Mesenteric fat pad (tissue), 1 donor: ENCODE results near the gene KRT83. TPM values are rescaled to one million over a fixed set of nuclear protein-coding genes. Genes with fewer than 3 reads are reported as not detected.

Experiments
- DNase-seq: peaks from one replicate; pipeline ENCODE4 v3.0.0-alpha.2; 2020; ENCODE audit warnings: low spot score
- total RNA-seq: library from RNA; stranded (reverse); fragmentation: NEBNext Ultra II Directional; extraction: Animal tissue kit (Norgen Biotek cat#: 25700); gene quantifications from one replicate; pipeline ENCODE4 v1.2.1, GENCODE V29; 2021
- donor health status: DM: yes; HTN: yes; CAD: no.

Gene KRT83
- total RNA-seq, 1 donor from 2014 or later = not detected

DNA sequence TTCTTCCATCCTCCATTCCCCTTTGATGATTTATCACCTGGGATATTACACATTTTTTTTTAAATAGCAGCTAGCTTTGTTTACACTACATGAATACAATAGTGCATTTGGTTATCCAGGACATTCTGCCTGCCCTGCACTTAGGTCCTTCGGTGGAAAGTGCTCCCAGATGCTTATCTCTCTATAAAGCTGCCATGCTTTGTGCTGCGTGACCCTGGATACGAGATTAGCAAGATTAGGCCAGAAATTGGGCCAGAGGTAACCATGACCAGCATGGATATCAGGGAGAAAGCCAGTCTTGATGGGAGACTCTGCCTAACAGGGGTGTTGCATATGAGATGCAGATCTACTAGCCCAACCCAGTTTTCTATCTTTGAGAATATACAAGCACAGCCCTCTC lies 12.1 kb upstream of the KRT83 start:
- no peak for DNase-seq

DNA sequence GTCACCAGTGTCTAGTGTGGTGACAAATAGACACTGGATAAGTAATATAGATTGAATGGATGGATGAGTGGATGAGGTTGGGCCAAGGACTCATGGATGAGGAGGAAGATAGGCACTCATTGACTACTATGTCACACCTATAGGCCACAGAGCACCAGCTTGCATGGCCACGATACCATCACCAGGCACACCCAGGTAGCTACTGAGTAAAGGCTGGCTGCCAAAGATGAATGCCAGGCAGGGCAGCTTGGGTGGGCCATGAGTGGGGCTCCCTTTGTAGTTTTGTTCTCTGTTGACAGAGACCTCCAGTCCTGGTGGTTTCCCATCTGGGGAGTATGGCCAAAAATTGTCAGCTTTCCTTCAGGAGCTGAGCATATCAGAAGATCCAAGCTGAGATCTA lies 11.2 kb upstream of the KRT83 start:
- no peak for DNase-seq

DNA sequence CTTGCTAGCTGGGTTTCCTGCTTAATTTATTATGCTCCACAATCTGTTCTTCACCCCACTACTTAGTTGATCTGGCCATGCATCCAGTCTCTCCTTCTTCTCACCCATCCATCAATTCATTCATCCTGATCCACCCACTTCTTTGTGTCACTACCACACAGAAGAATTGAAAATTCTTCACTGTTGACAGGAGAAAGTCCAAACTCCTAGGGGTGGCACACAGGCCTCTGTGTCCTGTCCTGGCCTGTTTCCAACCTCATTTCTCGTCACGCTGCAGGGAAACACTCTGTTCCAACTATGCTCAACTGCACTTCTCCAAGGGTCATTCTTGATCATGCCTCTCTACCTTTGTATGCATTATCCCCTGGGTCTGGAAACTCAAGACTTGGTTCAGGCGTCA lies 10.6 kb upstream of the KRT83 start:
- DNase-seq = no peak

DNA sequence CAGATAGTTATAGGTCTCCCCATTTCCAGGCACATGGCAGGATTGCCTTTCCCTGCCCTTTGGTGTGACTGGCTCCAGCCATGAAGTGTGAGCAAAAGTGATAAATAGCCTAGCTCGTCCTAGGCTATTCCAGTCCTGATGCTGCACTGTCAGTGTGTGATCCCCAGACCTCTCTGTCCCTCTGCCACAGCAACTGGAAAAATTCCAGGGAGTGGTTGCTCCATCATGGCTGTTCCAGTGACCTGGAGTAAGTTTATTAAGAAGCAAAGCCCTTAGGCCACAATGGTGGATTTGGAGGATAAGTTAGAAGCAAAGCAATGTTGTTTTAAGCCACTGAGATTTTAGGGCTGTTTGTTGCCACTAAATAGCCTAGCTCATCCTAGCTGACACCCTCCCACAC lies 9.8 kb upstream of the KRT83 start:
- DNase-seq = no peak

DNA sequence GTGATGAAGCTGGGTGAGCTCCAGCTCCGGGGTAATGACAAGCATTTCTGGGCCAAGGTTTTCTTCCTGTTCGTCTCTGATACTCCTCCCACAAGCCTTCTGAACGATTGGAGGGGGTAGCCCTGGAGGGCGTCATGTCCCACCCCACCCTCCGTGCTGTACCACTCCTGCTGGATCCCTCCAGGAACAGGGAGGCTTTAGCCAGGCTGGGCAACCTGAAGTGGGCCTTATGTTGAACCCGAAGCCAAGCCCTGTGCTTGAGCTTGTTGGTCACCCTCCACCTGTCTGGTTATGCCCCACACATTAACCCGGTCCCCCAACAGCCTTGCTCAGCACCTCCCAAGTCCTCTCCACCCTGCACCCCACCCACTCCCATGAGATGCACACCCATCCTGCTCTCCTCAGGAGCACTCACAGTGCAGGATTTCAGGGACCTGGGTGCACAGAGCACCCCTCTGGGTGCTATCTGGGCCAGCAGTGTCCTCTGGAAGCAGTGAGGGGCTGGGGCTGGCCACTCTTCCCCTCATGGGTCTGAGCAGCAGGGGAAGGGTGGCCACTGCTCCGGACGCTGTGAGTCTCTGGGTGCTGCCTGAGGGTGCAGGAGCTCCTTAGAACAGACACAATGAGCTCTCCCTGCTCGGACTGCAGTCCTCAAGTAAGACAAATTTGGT lies 6.8 kb upstream of the KRT83 start:
- no peak for DNase-seq

DNA sequence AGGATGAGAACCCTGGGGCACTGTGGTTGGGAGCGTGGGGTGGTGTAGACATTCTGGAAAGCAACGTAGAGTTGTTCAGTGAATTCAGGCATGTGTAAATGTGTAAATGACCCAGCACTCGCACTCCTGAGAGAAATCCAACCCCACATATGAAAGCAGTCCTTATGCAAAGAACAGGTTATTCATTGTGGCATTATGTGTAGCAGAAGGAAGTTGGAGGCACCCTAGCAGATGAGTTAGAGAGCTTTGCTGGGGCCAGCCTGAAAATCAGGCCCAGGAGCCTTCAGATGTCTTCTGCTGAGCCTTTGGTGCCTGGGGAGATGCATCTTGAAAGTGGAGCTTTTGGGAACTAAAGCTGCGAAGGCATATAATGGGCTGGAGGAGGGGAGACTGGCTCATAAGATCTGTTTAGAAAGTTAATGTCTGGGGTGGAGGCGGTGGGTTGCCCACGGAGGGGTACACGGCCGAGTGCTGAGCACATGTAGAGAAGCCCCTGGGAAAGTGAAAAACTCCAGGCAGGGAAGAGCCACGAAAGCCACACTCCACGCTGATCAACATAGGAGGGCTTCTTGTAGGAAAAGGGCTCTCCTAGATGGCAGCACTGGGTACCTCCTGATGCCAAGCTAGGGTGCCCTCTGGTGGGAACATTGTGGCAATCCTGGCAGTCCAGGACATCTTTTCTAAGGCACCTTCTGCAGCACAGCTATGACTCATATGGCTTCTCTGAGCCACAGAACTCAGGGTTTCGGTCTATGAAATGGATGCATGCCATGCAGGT lies 6.0 kb upstream of the KRT83 start:
- peak; percentile 33 for DNase-seq

DNA sequence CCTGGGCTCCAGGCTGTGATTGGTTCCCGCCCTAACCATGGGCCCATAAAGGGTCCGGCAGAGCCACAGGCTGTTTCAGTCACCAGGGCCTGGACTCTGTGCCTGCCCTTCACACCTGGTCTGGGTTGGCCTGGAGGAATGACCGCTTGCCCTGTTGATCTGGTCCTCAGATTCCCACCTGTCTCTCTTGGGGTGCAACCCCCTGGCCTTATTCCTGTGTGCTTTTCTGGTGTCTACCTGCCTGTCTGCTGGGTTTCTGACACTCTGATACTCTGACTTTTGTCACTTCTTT lies 2.9 kb upstream of the KRT83 start:
- DNase-seq = peak; percentile 82

DNA sequence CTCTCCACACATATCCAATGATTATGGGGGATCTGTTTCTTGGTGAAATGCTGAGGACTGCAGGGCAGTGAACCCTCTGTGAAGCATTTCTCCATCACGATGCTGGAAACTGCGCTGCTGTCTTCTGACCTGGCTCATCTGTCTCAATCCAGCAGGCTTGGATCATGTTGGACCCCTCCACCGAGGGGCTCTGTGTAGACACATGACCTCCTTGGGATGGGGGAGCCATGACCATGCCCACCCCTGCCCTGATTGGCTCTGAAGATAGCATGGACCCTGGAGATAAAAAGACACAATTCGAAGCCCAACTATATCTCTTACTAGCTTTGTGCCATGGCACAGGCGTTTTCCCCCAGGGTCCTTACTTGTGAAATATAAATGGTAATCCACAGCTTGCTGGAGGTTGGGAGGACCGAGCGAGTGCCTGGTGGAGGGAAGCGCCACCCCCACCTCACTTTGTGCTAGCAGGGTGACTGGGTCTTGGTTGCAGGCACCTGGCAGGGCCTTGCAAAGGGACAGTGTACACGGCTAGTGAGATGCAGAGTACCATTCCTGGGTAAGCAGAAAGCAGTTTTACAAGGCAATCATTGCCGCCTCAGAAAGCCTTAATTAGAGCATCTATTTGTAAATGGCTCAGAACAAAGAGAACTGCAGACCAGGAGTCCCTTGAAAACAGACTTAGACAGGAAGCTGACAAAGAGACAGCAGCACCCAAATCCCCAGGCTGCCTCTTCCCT lies 2.4 kb upstream of the KRT83 start:
- peak; percentile 82 for DNase-seq

DNA sequence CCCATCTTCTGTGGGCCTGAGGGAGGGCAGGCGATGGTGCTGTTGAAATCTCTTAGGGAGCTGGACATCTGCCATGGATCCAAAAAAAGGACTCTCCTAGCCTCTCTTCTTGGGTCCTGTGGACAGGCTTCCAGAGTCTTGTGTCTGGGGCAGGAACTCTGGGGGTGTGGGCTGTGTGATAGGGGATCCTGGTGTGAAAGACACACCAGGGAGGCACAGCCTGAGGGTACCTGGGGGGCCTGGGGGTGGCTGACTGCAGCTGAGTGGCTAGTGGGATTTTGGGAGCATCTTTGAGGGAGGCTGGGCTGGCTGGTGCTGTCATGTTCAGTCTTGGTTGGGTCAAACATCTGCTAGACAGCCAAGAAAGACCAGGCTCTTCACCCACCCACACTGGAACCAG lies 1.8 kb upstream of the KRT83 start:
- peak; percentile 83 for DNase-seq

DNA sequence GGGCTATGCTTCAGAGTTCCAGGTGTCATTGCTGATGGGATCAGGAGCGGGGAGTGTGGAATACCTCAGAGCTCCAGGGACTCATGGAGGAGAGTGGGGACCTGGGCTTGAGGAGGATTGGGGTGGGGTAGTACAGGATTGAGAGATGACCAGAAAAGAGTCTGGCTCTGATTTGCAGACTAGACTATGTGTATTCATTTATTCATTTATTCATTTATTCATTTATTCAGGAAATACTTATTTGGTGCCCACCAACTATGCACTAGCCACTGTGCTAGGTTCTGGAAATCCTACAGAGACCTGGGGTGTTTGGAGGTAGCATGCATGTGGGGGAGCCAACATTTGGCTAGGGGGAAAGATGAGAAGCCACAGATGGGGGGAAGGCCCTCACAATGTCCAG lies 871 bp upstream of the KRT83 start:
- peak; percentile 28 for DNase-seq

DNA sequence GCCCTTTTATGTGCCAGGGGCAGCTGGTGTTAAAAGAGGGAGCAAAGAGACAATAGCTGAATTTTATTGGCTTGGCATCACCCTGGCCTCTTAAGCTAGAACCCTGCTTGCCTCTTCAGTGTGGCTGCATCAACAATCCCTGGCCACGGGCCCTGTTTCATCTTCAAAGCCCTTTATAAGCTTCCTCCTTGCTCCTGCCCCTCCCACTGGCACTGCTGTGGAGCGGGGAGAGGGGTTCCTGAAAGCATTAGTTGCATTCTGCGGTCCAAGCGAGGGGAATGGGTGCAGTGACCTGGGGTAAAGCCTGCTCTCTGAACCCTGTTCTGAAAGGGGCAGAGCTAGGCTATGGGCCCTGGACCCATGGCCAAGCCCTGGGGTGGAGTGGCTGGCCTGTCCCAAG lies 220 bp upstream of the KRT83 start:
- peak; percentile 53 for DNase-seq

DNA sequence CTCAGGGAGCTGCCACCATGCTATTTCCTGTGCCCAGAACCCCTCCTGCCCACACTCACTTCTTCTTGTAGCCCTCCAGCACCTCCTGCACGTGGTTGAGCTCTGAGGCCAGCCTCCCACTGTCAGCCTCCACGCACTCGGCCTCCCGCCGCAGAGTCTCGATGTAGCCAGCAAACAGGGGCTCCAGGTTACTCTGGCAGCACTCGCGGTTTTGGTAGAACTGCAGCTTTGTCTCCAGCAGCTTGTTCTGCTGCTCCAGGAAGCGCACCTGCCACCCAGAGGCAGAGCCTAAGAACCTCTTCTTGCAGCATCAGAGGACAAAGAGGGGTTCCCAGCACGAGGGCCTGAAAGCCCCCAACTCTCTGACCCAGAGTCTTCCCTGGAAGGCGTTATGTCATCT lies 2.1 kb downstream of the KRT83 start:
- peak; percentile 47 for DNase-seq

DNA sequence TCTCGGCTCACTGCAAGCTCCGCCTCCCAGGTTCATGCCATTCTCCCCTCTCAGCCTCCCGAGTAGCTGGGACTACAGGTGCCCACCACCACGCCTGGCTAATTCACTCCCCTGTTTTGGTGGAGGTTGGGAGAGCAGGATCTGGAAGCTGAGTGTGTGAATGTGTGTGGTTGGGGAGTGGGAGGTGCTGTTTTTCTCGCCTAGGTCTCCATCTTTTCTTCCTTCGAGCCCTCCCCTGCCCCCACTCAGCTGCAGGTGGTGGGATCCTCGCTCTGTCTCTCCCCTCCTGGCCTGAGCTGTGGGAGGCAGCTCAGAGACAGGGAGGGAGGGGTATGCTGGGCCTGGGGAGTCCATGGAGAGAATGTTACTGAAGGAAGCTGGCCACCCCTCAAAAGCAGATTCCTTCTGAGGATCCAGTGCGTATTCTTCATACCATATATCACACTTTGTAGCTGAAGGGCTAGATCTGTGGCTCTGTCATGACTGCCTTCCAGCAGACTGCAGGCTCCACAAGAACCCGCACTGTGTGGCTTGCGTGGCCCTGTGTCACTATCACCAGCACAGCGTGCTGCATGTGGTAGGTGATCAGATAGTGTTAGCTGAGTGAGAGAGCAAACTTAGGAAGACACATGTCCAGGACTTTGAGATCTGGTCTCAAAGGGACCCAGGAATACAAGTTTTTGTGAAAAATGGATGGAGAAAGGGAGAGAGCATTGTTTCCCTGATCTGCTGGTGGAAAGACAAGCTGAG lies 2.8 kb downstream of the KRT83 start:
- DNase-seq = peak; percentile 67

DNA sequence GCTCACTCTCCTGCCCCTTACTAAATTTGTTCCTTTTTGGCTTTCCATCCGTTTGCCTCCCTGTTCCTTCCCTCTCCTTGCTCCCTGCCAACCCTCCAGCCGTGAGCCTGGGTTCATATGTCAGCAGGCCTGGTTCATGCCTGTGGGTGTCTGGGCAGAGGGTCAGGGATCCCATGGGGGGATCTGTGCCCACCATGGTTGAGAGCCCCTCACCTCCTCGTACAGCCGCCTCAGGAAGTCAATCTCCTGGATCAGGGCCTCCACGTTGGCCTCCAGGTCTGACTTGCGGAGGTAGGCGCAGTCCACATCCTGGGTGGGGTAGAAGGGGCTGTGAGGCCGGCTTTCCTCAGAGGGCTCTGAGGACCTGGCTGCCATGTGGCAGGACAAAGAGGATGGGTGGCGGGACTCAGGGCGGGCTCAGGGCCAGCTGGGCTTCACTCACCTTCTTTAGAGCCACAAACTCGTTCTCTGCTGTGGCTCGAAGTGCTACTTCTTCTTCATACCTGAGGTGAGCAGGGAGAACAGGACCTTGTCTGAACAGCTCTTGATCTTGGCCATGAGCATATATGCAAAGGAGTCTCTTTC lies 3.6 kb downstream of the KRT83 start:
- peak; percentile 68 for DNase-seq

DNA sequence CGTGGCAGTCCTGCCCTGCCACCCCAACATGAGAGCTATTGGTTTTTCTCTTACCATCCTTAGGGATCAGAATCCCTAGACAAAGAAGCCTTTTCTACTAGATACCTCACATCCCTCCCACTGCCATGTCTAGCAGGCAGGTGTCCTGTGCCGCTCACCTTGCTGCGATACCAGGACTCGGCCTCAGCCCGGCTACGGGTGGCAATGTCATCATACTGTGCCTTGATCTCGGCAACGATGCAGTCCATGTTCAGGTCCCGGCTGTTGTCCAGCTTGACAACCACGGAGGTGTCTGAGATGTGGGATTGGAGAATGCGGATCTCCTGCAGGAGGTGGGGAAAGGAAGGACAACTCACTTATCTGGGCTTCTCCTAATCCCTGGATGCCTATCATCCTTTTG lies 4.5 kb downstream of the KRT83 start:
- DNase-seq = peak; percentile 77

DNA sequence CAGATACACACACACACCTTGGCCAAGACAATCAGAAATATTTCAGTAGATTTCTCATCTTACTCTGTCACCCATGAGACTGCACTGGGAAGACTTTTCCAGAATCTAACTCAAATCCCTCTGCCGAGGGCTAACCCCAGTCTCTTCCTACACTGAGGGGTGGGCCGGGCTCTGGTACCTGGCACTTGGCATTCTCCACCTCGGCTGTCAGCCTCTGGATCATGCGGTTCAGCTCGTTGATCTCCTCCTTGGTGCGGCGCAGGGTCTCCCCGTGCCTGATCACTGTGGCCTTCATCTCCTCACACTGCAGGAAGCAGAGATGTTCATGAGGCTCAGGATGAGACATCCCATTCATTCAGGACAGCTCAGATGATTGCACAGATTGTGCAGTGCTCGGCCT lies 4.9 kb downstream of the KRT83 start:
- DNase-seq = peak; percentile 43

DNA sequence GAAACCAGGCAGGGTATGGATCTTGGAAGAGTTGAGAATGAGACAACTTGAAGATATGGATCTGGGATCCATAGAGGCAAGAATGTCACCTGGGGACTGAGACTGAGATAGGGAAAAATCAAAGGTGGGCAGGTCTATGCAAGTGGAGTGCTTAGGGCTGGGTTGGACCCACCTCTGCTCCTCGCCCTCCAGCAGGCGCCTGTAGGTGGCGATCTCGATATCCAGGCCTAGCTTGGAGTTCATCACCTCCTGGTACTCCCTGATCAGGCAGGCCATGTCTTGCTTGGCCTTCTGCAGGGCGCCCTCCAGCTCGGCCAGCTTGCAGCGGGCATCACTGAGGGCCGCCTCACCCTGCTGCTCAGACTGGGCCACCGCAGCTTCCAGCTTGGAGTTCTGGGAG lies 5.5 kb downstream of the KRT83 start:
- DNase-seq = peak; percentile 83

DNA sequence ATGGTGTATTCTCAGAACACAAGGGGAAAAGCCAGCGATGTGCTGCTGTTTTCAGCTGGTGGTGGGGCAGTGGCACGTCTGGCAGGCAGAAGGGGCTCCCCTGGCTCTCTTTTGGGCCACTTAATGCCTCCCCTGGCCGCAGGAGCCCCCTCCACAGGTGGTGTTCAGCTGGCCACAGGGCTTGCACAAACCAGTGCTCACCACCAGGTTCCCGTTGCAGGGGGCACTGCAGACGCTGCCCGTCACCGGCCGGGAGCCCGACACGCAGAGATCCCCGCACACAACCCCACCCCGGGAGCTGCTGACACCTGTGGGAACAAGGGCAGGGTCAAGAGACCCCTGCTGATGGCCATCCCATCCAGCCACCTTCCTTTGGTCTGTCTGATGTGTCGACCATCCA lies 6.7 kb downstream of the KRT83 start:
- peak; percentile 84 for DNase-seq

DNA sequence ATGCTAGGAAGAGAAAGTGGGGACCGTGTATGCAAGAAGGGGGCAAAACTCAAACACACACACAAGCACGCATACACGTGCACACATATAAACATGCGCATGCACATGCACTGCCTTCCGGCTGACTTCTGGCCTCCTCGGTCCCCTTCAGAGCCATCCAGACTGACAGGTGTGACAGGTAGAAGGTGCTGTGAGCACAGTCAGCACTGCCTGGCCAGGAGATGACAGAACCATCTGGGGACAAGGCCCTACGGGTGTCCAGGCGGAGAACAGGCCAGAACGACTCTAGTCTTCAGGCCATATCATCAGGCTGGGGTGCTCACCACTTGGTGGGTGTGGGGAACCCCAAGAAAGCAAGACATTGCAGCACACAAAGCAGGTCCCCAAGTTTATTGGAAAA lies 7.3 kb downstream of the KRT83 start:
- peak; percentile 83 for DNase-seq

DNA sequence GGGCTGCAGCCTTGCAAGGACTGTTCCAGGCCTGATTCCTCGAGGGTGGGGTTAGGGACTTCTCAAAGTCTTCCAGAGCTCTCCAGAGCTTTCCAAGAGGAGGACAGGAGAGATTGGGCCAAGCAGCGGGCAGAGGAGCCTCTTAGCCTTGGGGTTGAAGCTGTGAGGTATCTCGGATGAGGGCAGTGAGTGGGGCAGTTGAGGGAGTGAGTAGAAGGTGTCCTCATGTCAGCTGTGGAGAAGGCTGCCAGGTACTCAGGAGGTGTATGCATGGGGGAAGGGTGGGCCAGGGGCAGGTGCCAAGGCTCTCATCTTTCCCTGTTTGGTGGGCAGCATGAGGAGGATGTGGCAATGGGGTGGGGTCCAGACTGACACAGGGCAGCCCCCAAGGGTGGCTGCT lies 7.7 kb downstream of the KRT83 start:
- DNase-seq = no peak

DNA sequence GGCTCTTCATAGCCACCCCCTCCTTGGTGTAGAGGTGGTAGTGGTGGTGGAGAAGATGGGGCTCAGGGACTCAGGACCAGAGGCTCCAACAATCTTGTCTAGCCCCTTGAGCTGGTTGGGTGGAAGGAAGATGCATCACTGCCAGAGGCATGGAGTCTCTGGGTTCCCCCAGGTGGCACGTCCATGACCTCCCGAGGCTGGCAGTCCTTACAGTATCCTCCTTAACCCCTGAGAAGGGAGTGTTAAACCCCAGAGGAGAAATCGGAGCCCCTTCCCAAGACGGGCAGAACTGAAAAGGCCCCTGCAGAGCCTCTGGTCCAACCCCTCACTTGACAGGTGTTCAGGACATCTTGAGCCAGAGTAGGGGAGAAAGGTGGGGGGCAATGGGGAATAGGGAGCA lies 9.1 kb downstream of the KRT83 start:
- DNase-seq = peak; percentile 62

DNA sequence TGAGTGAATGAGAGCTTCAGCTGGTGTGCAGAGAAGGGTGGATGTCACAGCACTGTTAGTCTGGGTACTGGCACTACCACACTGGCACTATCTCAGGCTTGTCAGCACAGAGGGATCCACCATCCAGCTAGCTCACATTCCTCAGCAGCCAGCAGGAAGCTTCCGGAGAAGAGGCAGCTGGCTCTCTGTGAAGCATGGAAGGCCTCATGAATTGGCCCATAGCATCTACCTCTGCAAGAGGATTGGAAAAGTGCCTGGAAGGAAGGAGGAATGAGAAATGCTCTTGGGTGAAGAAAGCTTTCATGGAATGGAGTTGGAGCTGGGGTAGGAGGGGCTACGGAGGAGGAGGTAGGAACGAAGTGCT lies 9.9 kb downstream of the KRT83 start:
- no peak for DNase-seq
